Activated naive CD8-positive, alpha-beta T cell treated with anti-CD3 and anti-CD28 coated beads for 36 hours (primary cell): Measurements from ENCODE around the gene IL36G. TPM values are rescaled to one million over a fixed set of nuclear protein-coding genes. Genes with fewer than 3 reads are reported as not detected.

Source experiments
- DNase-seq: peaks from one replicate; pipeline ENCODE4 v3.0.0; 2021
- H3K27ac Mint-ChIP-seq: one replicate; pipeline ENCODE4 v1.8.0; 2022; ENCODE audit warnings: mild to moderate bottlenecking, moderate library complexity, mixed read lengths
- H3K27me3 Mint-ChIP-seq: one replicate; pipeline ENCODE4 v1.8.0; 2022; ENCODE audit warnings: mild to moderate bottlenecking, mixed read lengths
- H3K36me3 Mint-ChIP-seq: one replicate; pipeline ENCODE4 v1.8.0; 2021; ENCODE audit warnings: mild to moderate bottlenecking, mixed read lengths
- H3K4me1 Mint-ChIP-seq: one replicate; pipeline ENCODE4 v1.8.0; 2021; ENCODE audit warnings: mixed read lengths
- H3K4me3 Mint-ChIP-seq: one replicate; pipeline ENCODE4 v1.8.0; 2022; ENCODE audit warnings: mild to moderate bottlenecking, moderate library complexity, mixed read lengths
- H3K9me3 Mint-ChIP-seq: one replicate; pipeline ENCODE4 v1.8.0; 2022; ENCODE audit warnings: mixed read lengths
- total RNA-seq, 2 experiments: library from RNA; stranded (reverse); gene quantifications; one replicate each; pipeline ENCODE4 v1.2.3, GENCODE V29; 2021

Gene IL36G
- total RNA-seq, 2 experiments from 2014 or later = not detected

DNA sequence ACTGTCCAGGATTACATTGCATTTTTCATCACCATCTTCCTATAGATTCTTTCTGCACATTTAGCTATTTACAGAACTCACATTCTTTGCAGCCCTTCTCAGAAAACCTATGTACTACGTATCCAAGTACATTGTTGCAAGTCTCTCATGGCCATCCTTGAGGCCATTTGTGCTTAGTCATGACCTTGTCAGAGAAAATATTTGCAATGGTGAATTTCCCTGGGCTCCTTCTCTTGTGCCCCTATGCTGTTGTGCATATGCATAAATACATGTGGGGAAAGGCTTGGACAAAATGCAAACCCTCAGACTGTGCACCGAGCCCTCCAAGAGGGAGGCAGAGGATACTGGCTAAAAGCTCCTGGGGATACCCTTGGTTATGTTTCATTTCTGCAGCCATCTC lies 47.0 kb downstream of the IL36G start:
- no peak overlapping the region for H3K27ac Mint-ChIP-seq
- H3K36me3 Mint-ChIP-seq = no peaks in the 10 kb centered on the region
- H3K27me3 Mint-ChIP-seq = no peaks in the 10 kb centered on the region
- no peak for DNase-seq
- H3K4me1 Mint-ChIP-seq = no peaks in the 10 kb centered on the region
- no peak overlapping the region for H3K4me3 Mint-ChIP-seq
- no peaks in the 10 kb centered on the region for H3K9me3 Mint-ChIP-seq

GRCh38 chr2:113025737-113026136 lies 47.9 kb downstream of the IL36G start:
- Mint-ChIP-seq H3K27me3 (no peaks in the 10 kb centered on the region), H3K36me3 (no peaks in the 10 kb centered on the region), H3K27ac (no peak overlapping the region), H3K9me3 (no peaks in the 10 kb centered on the region), H3K4me1 (no peaks in the 10 kb centered on the region), H3K4me3 (no peak overlapping the region)
- DNase-seq = no peak

DNA sequence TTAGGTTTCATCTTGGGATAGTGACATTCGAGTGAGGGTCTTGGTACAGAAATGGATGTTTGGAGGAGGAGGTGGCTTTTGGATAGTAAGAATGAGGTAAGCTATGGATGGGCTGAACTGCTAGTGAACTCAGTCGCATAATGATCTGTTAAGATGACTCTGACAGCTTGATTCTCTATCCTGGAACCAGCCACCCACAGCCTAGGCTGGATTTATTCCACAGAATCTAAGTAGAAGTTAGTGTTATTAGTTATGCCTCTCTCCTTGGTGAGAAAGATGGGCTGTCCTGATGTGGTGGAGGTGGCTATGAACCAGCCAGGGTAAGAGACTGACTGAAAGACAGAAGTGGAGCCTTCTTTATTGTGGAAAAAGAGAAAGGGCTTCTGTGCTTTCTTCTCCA lies 49.9 kb downstream of the IL36G start:
- Mint-ChIP-seq H3K27me3 (no peaks in the 10 kb centered on the region), H3K9me3 (no peaks in the 10 kb centered on the region), H3K36me3 (no peaks in the 10 kb centered on the region), H3K27ac (no peak overlapping the region), H3K4me3 (no peak overlapping the region), H3K4me1 (no peaks in the 10 kb centered on the region)
- no peak for DNase-seq

- H3K4me3 Mint-ChIP-seq = no peak overlapping the region
- no peak overlapping the region for H3K27ac Mint-ChIP-seq
- H3K36me3 Mint-ChIP-seq = no peaks in the 10 kb centered on the region
- H3K9me3 Mint-ChIP-seq = no peaks in the 10 kb centered on the region
- no peaks in the 10 kb centered on the region for H3K27me3 Mint-ChIP-seq
- H3K4me1 Mint-ChIP-seq = no peaks in the 10 kb centered on the region
- DNase-seq = no peak
Measured at GRCh38 chr2:113028112-113028511, 50.3 kb downstream of the IL36G start.

- Mint-ChIP-seq H3K4me1 (no peaks in the 10 kb centered on the region), H3K36me3 (no peaks in the 10 kb centered on the region), H3K4me3 (no peak overlapping the region), H3K9me3 (no peaks in the 10 kb centered on the region), H3K27me3 (no peaks in the 10 kb centered on the region), H3K27ac (no peak overlapping the region)
- no peak for DNase-seq
Measured at GRCh38 chr2:113032737-113033136, 54.9 kb downstream of the IL36G start.

DNA sequence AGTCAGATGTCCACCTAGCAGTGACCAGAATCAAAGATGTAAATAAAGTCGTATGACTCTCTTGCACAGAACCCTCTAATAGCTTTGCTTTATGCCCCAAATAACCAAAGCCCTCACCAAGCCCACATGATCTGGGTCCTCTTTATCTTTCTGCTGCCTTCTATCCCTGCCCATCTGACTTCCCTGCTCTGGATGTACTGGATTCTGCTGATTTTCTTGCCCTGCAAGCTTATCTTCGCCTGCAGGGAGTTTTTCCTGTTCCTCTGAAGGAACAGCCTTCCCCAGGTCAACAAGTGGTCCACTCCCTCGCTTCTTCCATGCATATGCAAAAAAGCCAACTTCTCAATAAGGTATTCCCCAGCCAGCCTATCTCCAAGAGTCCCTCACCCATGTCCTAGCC lies 56.2 kb downstream of the IL36G start:
- H3K36me3 Mint-ChIP-seq = no peaks in the 10 kb centered on the region
- DNase-seq = no peak
- H3K4me3 Mint-ChIP-seq = no peak overlapping the region
- no peaks in the 10 kb centered on the region for H3K27me3 Mint-ChIP-seq
- no peak overlapping the region for H3K27ac Mint-ChIP-seq
- no peaks in the 10 kb centered on the region for H3K9me3 Mint-ChIP-seq
- no peaks in the 10 kb centered on the region for H3K4me1 Mint-ChIP-seq

Other genes starting within 250 kb of the IL36G start
- gene CKAP2L, start 213.4 kb upstream of the IL36G start, total RNA-seq = 10 to 100 TPM; 24.3 to 25.8 TPM
- under 1 TPM; 0.16 to 0.20 TPM for gene IL1A, start 193.5 kb upstream of the IL36G start, total RNA-seq
- not detected for gene IL1B, start 141.2 kb upstream of the IL36G start, total RNA-seq
- gene IL37, start 66.8 kb upstream of the IL36G start, total RNA-seq = not detected
- gene IL36A, start 27.5 kb downstream of the IL36G start, total RNA-seq = not detected
- not detected for gene IL36B, start 74.9 kb downstream of the IL36G start, total RNA-seq
- gene IL36RN, start 81.2 kb downstream of the IL36G start, total RNA-seq = not detected
- not detected for gene IL1F10, start 90.0 kb downstream of the IL36G start, total RNA-seq
- under 1 TPM; 0.19 to 0.30 TPM for gene IL1RN, start 149.6 kb downstream of the IL36G start, total RNA-seq
- gene PSD4, start 196.0 kb downstream of the IL36G start, total RNA-seq = 100 to 1,000 TPM; 194 to 198 TPM